ENCODE data around the gene CMTR1. TPM values are rescaled to one million over a fixed set of nuclear protein-coding genes. Genes with fewer than 3 reads are reported as not detected.

The CMTR1 gene
- total RNA-seq, 1 experiment from 2014 or later = 34.8 TPM

DNA sequence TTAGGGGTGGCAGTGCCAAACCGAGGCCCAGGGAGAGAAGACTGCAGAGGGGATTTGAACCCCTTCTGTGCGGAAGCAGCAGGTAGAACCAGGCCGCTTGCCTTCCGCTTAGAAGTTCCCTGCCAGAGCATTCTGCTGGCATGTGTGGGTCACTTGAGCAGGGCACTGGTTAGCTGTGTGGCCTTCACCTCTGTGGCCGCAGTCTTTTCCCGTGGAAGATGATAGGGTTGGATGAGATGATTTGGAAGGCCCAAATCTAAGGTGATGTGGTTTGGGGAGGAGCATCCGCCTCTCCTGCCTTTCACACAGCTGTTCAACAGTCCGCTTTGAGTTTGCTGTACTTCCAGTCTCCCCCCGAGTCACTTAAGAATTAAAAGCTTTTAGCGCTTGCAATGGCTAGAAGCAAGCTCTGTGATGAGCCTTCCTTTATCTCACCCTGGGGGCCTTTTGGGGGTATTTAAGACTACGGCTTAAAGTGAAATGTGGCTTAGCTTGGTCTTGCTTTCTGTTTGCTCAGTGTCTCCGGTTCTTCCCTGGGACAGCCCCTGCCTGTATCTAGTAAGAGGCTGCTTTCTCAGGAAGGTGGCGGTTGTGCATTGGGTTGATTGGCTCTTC, 743 bp downstream of the CMTR1 start:
- Histone ChIP-seq H4K20me1 (ENCODE audit: control insufficient read depth, insufficient read depth, insufficient read length) (no peaks in the 10 kb centered on the region), H3K23me2 (ENCODE audit: insufficient read length, low read depth, low read length, poor library complexity, severe bottlenecking) (peaks cover 9% of the 10 kb centered on the region), H4K8ac (replicated peaks; ENCODE audit: insufficient read length, low read depth, low read length) (no peak overlapping the region)

More for the DNA sequence above, 743 bp downstream of the CMTR1 start:
- Histone ChIP-seq H3K79me2 (ENCODE audit: insufficient read depth, low read length) (peaks cover 2% of the 10 kb centered on the region; the same call in 1 of the 2 replicates), H4K5ac (ENCODE audit: insufficient read length, low read depth, low read length) (no peak overlapping the region), H3K23ac (ENCODE audit: insufficient read length, low read depth, low read length) (no peak overlapping the region), H3T11ph (ENCODE audit: low read length) (no peak overlapping the region), H3K9ac (ENCODE audit: extremely low read depth, insufficient read length, low read length) (peak overlapping the region; percentile 67), H3K56ac (ENCODE audit: insufficient read length, low read depth, low read length) (no peak overlapping the region), H3K4me2 (ENCODE audit: insufficient read depth, insufficient read length, low read length) (peak overlapping the region; percentile 84), H3K27me3 (ENCODE audit: insufficient read depth, low read length) (no peaks in the 10 kb centered on the region), H2BK120ac (ENCODE audit: low read depth, low read length, poor library complexity, severe bottlenecking) (no peak overlapping the region), H3K9me3 (ENCODE audit: control insufficient read depth, low read depth, low read length) (no peaks in the 10 kb centered on the region), H3K14ac (ENCODE audit: insufficient read depth, low read length) (no peak overlapping the region), H2BK15ac (ENCODE audit: low read depth, low read length) (no peak overlapping the region), H4K91ac (ENCODE audit: insufficient read length, low read depth, low read length) (no peak overlapping the region), H3K27ac (ENCODE audit: insufficient read length, low read depth, low read length) (no peak overlapping the region), H2AK5ac (ENCODE audit: insufficient read length, low read length) (no peak overlapping the region), H2BK12ac (ENCODE audit: insufficient read length, low read depth, low read length) (no peak overlapping the region), H2BK5ac (ENCODE audit: insufficient read length, low read length) (no peak overlapping the region), H3K79me1 (ENCODE audit: insufficient read depth, low read depth, low read length, poor library complexity, severe bottlenecking) (peaks cover 3% of the 10 kb centered on the region), H2AFZ (ENCODE audit: low read length) (no peak overlapping the region), H3K4me1 (ENCODE audit: insufficient read depth, low read length) (no peaks in the 10 kb centered on the region), H3K18ac (ENCODE audit: insufficient read length, low read depth, low read length) (no peak overlapping the region), H3K4ac (ENCODE audit: low read depth, low read length) (no peak overlapping the region), H2BK20ac (ENCODE audit: low read depth, low read length, poor library complexity, severe bottlenecking) (no peak overlapping the region)
- H3K27ac Mint-ChIP-seq = peak overlapping the region; percentile 79 to 96 (median 81); a peak in 4 of 7 replicates
- no peak for DNase-seq
- peak overlapping the region; percentile 94 for H3K4me3 Mint-ChIP-seq
- WGBS (ENCODE audit: extremely low coverage, insufficient read length, low lambda C conversion rate) = no CpG with 5 or more reads among the region's 13 CpGs
- H3K36me3 Mint-ChIP-seq (ENCODE audit: insufficient read depth in 1 of 3, low read depth in 3 of 3) = peaks cover 3 to 23% (median 15%) of the 10 kb centered on the region in 3 experiments; a peak in 5 of 7 replicates
- peaks cover 17 to 19% of the 10 kb centered on the region in 2 experiments for H3K4me1 Mint-ChIP-seq
- H3K27me3 Mint-ChIP-seq (ENCODE audit: low read depth) = no peaks in the 10 kb centered on the region
- TF ChIP-seq, protein P1, sequence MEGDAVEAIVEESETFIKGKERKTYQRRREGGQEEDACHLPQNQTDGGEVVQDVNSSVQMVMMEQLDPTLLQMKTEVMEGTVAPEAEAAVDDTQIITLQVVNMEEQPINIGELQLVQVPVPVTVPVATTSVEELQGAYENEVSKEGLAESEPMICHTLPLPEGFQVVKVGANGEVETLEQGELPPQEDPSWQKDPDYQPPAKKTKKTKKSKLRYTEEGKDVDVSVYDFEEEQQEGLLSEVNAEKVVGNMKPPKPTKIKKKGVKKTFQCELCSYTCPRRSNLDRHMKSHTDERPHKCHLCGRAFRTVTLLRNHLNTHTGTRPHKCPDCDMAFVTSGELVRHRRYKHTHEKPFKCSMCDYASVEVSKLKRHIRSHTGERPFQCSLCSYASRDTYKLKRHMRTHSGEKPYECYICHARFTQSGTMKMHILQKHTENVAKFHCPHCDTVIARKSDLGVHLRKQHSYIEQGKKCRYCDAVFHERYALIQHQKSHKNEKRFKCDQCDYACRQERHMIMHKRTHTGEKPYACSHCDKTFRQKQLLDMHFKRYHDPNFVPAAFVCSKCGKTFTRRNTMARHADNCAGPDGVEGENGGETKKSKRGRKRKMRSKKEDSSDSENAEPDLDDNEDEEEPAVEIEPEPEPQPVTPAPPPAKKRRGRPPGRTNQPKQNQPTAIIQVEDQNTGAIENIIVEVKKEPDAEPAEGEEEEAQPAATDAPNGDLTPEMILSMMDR (conservative IDR thresholded peaks at IDR 0.05) = no peak
- no peaks in the 10 kb centered on the region; a peak in 1 of 5 replicates for H3K9me3 Mint-ChIP-seq

Data from H9 (cell line).